HG02798 (cell line): ENCODE results near the gene TAS2R19.

ENCODE experiments used
- ATAC-seq: cut with Tn5 transposase; IDR thresholded peaks from one replicate; pipeline ENCODE4 v1.9.1; 2021; ENCODE audit warnings: mild to moderate bottlenecking; ENCODE audit not compliant: unreplicated experiment, poor library complexity

TAS2R19 gene

GRCh38 chr12:10998204-10998603 lies 24.2 kb downstream of the TAS2R19 start, which contains the start of gene TAS2R20:
TAS2R20 (minus strand) TSS chr12:10998304; CDS start chr12:10997875, 429 bp downstream.
- ATAC-seq = no peak

- no peak for ATAC-seq
These were observed 28.1 kb downstream of the TAS2R19 start for GRCh38 chr12:10994307-10994706.

GRCh38 chr12:10989107-10989506 lies 33.3 kb downstream of the TAS2R19 start:
- ATAC-seq = no peak

DNA sequence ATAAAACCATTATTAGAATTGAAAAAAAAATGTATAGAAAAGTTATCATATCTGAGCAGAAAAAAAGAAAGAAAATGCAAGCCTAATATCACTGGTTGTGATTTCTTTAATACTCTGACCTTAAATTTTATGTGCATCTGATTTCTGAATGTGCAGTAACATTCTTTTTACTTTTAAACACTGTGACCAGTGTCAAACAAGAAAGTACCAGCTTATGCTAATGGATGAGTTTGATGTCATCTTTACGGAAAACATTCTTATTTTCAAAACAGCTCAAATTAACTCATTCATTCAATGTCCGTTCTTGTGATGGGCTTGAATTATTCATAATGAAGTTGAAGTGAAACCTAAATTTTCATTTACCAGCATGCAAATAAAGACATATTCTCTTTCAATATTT lies 35.6 kb downstream of the TAS2R19 start, which contains the start of gene TAS2R50:
TAS2R50 (minus strand) TSS at position 101 of the 400 bp plus-strand sequence; CDS start at position 49, 52 bp downstream.
- ATAC-seq = no peak

- no peak for ATAC-seq
These were observed 40.2 kb downstream of the TAS2R19 start for GRCh38 chr12:10982244-10982643.

- ATAC-seq = no peak
These were observed 47.5 kb downstream of the TAS2R19 start for GRCh38 chr12:10974965-10975364.
